Brain microvascular endothelial cell (primary cell): ENCODE measurements around the gene RNF187.

Source experiments
- DNase-seq: peaks from one replicate; pipeline ENCODE4 v3.0.0-alpha.2; 2020
- H3K27ac ChIP-seq: fragments of 250-450 bp; sonication (Bioruptor Pico); 2 replicates; pipeline ENCODE4 v1.5.1; 2020; ENCODE audit warnings: mild to moderate bottlenecking, moderate library complexity
- H3K27me3 ChIP-seq: fragments of 250-450 bp; sonication (Bioruptor Pico); replicated peaks from 2 replicates; pipeline ENCODE4 v1.5.1; 2020; ENCODE audit warnings: mild to moderate bottlenecking
- H3K36me3 ChIP-seq: fragments of 250-450 bp; sonication (Bioruptor Pico); replicated peaks from 2 replicates; pipeline ENCODE4 v1.5.1; 2020; ENCODE audit warnings: mild to moderate bottlenecking
- H3K4me3 ChIP-seq: 2 replicates; pipeline ENCODE4 v1.5.1; 2011; ENCODE audit warnings: low read depth, mild to moderate bottlenecking, control low read depth, low read length, moderate library complexity
- CTCF ChIP-seq: IDR thresholded peaks from 2 replicates; pipeline ENCODE4 v1.5.1; 2011; ENCODE audit warnings: low read depth, mild to moderate bottlenecking, moderate library complexity, low read length, control low read depth, inconsistent platforms; ENCODE audit errors: missing control alignments
- in situ Hi-C: cut with HindIII; loops from 2 replicates; pipeline ENCODE4 v1.10.0; 2017; ENCODE audit warnings: low sequenced_read_pairs, low pct_ligation_motif_present

Gene RNF187

GRCh38 chr1:228493141-228494043 is 6.2 kb downstream of the RNF187 start:
- H3K27ac ChIP-seq: no peak overlapping the region
- H3K4me3 ChIP-seq: no peak overlapping the region
- H3K36me3 ChIP-seq: peaks cover 38% of the 10 kb centered on the region
- DNase-seq: no peak
- H3K27me3 ChIP-seq: no peaks in the 10 kb centered on the region
- in situ Hi-C loops: no loop called here
- TF ChIP-seq CTCF: no peak

GRCh38 chr1:228494044-228494353 is 6.8 kb downstream of the RNF187 start:
- peaks cover 38% of the 10 kb centered on the region for H3K36me3 ChIP-seq
- in situ Hi-C loops: no loop called here
- no peak for DNase-seq

GRCh38 chr1:228494391-228494790 is 7.2 kb downstream of the RNF187 start:
- in situ Hi-C loops: no loop called here
- no peaks in the 10 kb centered on the region for H3K27me3 ChIP-seq
- no peak for DNase-seq
- no peak overlapping the region for H3K27ac ChIP-seq
- H3K4me3 ChIP-seq: no peak overlapping the region
- no peak for TF ChIP-seq CTCF
- H3K36me3 ChIP-seq: peaks cover 38% of the 10 kb centered on the region

More at GRCh38 chr1:228494044-228494353, 6.8 kb downstream of the RNF187 start:
- Histone ChIP-seq H3K27me3 (no peaks in the 10 kb centered on the region), H3K4me3 (no peak overlapping the region), H3K27ac (no peak overlapping the region)
- no peak for TF ChIP-seq CTCF

GRCh38 chr1:228494970-228495853 is 8.0 kb downstream of the RNF187 start:
- TF ChIP-seq CTCF: no peak
- Histone ChIP-seq H3K27ac (no peak overlapping the region), H3K27me3 (no peaks in the 10 kb centered on the region), H3K4me3 (no peak overlapping the region), H3K36me3 (peaks cover 32% of the 10 kb centered on the region)
- in situ Hi-C loops: no loop called here
- DNase-seq: no peak

- in situ Hi-C loops: no loop called here
- H3K36me3 ChIP-seq: peaks cover 25% of the 10 kb centered on the region
- no peak for DNase-seq
- no peak for TF ChIP-seq CTCF
- H3K4me3 ChIP-seq: no peak overlapping the region
- no peaks in the 10 kb centered on the region for H3K27me3 ChIP-seq
- no peak overlapping the region for H3K27ac ChIP-seq
Measured at GRCh38 chr1:228496084-228496483, 8.9 kb downstream of the RNF187 start.
